Stimulated activated naive CD4-positive, alpha-beta T cell (primary cell): Measurements from ENCODE around the gene PYCARD.
A peak's percentile ranks its signal among the peaks of the same experiment; 100 is the strongest.
"Not testable (repeated sequence)": the region's sequence is repeated elsewhere in the genome, so short reads cannot be mapped to it uniquely, and the experiment has no call there.

Experiments
- DNase-seq, 6 experiments: peaks; one replicate each; lab custom pipeline; 2025; lab: John Stamatoyannopoulos, UW

The PYCARD gene

GRCh38 chr16:31190818-31191444 lies 11.6 kb downstream of the PYCARD start:
- DNase-seq: no peak

GRCh38 chr16:31190061-31190460 lies 12.5 kb downstream of the PYCARD start:
- no peak for DNase-seq

- no peak for DNase-seq
These were observed 13.2 kb downstream of the PYCARD start for GRCh38 chr16:31189412-31189778.

GRCh38 chr16:31188450-31189411 lies 13.8 kb downstream of the PYCARD start:
- DNase-seq: no peak

DNA sequence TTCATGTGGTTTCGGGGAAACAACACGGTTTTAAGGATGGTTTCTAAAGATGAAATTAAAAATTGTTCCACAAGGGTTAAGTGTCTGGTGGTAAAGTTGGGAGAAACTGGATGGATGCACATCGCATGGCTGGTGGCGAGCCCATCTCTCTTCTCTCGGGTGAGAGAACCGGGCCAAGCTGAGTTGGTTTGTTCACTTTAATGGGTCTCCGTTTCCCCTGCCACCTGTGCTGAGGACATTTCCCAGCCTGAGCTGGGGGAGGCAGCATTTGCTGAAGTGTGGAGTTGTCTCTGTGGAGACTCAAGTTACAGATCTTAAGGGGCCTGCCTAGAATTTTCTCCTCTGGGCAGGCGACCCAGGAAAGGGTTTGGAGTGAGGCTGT lies 14.8 kb downstream of the PYCARD start:
- DNase-seq: no peak

GRCh38 chr16:31186930-31187807 lies 15.4 kb downstream of the PYCARD start:
- DNase-seq: no peak

DNA sequence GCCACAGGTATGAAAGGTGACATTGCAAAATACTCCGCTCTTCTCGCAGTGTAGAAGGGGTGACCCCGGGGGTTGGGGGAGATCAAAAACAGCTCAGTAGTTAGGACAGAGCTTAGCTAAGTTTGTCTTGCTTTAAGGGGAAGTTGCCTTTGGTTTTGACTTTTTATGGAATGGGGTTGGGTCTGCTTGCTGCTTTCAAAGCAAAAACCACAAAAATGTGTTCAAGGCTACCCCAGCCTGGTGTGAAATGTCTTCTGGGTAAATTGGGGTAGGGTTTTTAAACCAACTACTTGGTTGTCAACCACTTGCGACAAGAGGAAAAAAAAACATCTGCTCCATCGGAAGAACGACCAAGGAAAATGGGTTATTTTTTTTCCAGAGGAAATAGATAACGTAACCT lies 16.4 kb downstream of the PYCARD start:
- peak in 2 of 6 experiments; percentile 16 for DNase-seq

GRCh38 chr16:31185339-31185738 lies 17.2 kb downstream of the PYCARD start:
- no peak for DNase-seq

DNA sequence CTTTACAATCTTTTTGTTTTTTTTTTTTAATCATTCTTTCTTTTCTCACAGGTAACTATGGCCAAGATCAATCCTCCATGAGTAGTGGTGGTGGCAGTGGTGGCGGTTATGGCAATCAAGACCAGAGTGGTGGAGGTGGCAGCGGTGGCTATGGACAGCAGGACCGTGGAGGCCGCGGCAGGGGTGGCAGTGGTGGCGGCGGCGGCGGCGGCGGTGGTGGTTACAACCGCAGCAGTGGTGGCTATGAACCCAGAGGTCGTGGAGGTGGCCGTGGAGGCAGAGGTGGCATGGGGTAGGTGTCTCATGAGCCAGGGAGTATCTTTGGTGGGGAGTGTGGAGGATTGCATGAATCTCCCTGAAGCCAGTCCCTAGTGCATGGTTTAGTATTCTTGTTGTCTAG lies 17.7 kb downstream of the PYCARD start:
- DNase-seq: no peak

DNA sequence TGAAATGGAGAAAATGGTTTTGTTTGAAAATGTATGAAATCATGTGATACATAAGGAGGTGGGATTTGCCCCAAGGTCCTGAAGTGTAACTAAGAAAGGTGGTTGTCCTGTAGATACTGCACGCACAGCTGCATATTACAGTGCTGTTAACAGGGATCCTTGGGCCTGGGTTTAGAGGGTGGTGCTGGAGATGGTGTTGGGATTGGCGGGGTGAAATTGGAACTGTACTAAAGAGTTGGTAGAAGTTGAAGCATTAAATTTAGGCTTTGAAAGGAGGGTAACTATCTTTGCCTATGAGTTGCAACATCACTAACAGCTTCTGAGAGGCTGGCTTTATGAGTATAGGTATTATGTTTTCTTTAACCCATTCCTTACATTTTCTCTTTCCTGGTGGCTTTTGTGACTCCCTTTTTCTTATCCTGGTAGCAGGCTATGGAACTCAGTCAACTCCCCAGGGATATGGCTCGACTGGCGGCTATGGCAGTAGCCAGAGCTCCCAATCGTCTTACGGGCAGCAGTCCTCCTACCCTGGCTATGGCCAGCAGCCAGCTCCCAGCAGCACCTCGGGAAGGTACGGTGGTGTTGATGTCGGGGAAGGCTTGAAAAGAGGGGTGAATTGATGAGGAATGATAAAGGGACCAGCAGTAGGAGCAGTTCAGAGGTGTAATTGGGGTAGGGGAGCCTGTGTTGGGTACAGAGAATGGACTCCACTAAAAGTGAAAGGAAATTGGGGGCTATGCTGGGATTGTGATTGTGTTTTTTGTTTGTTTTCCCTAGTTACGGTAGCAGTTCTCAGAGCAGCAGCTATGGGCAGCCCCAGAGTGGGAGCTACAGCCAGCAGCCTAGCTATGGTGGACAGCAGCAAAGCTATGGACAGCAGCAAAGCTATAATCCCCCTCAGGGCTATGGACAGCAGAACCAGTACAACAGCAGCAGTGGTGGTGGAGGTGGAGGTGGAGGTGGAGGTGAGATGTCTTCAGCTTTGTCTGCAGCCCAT lies 18.8 kb downstream of the PYCARD start:
- no peak for DNase-seq

DNA sequence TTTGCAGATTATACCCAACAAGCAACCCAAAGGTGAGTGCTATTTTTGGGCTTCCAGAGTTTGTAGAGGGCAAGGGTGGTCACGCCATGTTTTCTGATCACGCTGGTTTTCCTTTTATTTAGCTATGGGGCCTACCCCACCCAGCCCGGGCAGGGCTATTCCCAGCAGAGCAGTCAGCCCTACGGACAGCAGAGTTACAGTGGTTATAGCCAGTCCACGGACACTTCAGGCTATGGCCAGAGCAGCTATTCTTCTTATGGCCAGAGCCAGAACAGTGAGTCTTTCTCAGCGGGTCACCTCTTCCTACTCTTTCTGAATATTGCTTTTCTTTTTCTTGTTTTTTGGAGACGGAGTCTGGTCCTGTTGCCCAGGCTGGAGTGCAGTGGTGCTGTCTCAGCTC lies 20.2 kb downstream of the PYCARD start:
- no peak for DNase-seq

- peak in 2 of 6 experiments; percentile 38 to 46 for DNase-seq
These were observed 21.3 kb downstream of the PYCARD start for GRCh38 chr16:31181102-31181830.

DNA sequence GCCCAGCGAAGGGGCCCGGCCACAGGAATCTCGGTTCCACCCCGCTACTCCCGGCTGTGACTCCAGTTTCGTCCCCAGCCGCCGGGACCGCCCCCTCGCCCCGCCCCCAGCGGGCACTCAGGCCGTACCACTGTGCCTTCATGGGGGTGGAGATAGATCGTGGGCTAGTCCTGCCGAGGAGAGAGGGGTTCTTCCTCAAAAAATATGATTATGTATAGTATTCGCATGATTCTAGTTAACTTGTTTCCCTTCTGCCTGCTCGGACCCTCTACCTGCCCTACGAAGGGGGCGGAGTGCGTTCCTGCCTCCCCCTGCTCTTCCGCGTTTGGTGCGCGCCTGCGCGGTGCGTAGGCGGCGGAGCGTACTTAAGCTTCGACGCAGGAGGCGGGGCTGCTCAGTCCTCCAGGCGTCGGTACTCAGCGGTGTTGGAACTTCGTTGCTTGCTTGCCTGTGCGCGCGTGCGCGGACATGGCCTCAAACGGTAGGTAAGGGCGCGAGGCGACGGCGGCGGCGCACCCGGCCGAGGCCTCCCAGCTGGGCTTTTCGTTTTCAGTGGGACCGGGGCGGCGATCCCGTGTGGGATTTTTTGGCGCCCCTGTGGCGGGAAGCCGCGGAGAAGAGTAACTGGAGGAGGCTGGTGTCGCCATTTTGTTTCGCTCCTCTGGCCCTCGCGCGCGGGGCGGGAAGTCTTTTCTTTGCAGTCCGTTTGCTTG lies 22.7 kb downstream of the PYCARD start, which contains the start of gene FUS:
Gene FUS (plus strand): TSS at position 393 of the 713 bp plus-strand sequence. CDS start 76 bp downstream, at position 469.
- peak; percentile 86 to 100 (median 94) for DNase-seq

DNA sequence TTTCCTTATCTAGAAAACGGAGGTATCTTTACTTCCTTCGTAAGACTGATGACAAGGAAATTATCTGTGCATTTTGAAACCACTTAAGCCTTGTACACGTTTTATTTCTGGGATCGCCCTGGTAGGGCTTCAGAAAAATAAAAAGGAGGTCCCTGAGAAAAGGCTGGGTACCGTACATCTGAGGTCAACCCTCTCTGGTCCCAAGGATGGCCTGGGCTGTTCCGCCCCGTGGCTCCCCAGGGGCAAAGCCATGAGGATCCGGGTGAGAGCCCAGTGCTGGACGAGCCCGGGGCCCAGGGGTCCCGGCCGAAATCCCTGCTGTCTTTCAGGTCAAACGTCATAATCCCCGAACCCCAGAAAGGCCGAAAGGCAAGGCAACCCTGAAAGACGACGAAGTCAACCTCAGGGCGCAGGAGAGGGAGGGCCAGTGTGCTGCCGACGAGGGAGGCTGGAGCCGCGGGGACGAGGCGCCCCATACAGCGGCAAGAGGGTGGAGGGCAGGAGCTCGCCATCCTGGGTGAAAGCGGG lies 23.3 kb downstream of the PYCARD start:
- DNase-seq: peak in 1 of 6 experiments; percentile 55

GRCh38 chr16:31177136-31177535 lies 25.4 kb downstream of the PYCARD start:
- peak; percentile 29 to 74 (median 56) for DNase-seq

GRCh38 chr16:31170048-31170447 lies 32.5 kb downstream of the PYCARD start:
- DNase-seq: not testable (repeated sequence)

- DNase-seq: no peak
These were observed 33.7 kb downstream of the PYCARD start for GRCh38 chr16:31168848-31169247.

DNA sequence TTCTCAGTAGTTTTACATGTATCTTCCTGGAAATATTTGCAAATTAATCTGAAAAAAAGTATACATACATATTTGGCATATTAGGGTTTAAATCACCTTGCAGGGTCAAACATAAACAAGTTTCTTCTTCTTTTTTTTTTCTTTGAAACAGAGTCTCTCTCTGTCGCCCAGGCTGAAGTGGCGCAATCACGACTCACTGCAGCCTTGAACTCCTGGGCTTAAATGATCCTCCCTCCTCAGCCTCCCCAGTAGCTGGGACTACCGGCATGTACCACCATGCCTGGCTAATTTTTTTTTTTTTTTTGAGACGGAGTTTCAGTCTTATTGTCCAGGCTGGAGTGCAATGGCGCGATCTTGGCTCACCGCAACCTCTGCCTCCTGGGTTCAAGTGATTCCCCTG lies 35.2 kb downstream of the PYCARD start:
- DNase-seq: no peak

GRCh38 chr16:31157136-31157535 lies 45.4 kb downstream of the PYCARD start:
- DNase-seq: no peak
